HCEC 1CT (cell line): ENCODE results near the gene DNAH8.

ENCODE experiments used
- DNase-seq: peaks from one replicate; pipeline ENCODE4 v3.0.0-alpha.2; 2017

The DNAH8 gene

GRCh38 chr6:39079197-39080125 is 364.4 kb downstream of the DNAH8 start:
- DNase-seq: no peak
